SU-DHL-6 (cell line): ENCODE results near the gene MGAT5B.

Source experiments
- H2AFZ ChIP-seq: fragments of 200-600 bp; sonication (generic); 2 replicates; pipeline ENCODE4 v1.6.1; 2014; ENCODE audit warnings: low read depth, mild to moderate bottlenecking, moderate library complexity, mixed read lengths, antibody characterized with exemption, low read length; ENCODE audit not compliant: severe bottlenecking
- H3F3A ChIP-seq: fragments of 200-600 bp; shearing (Covaris generic); 2 replicates; pipeline ENCODE4 v1.6.0; 2016; ENCODE audit warnings: antibody characterized with exemption, mild to moderate bottlenecking; ENCODE audit not compliant: insufficient read depth
- H3K27ac ChIP-seq: fragments of 200-600 bp; sonication (generic); 2 replicates; pipeline ENCODE4 v1.5.1; 2016; ENCODE audit warnings: low read depth, mild to moderate bottlenecking, low read length, moderate library complexity, mixed read lengths
- H3K27me3 ChIP-seq: fragments of 200-600 bp; sonication (generic), shearing (Covaris generic); 2 replicates; pipeline ENCODE4 v1.6.0; 2014; ENCODE audit warnings: mild to moderate bottlenecking, low read length
- H3K36me3 ChIP-seq: fragments of 200-600 bp; sonication (generic); 2 replicates; pipeline ENCODE4 v1.6.1; 2014; ENCODE audit warnings: mild to moderate bottlenecking, low read length, mixed read lengths
- H3K4me2 ChIP-seq: fragments of 300-600, 200-600 bp; shearing (Covaris generic), sonication (generic); 2 replicates; pipeline ENCODE4 v1.6.0; 2014; ENCODE audit warnings: low read length, low read depth, mild to moderate bottlenecking; ENCODE audit not compliant: poor library complexity, severe bottlenecking
- H3K4me3 ChIP-seq: fragments of 200-600 bp; sonication (generic); 2 replicates; pipeline ENCODE4 v1.5.1; 2014; ENCODE audit warnings: antibody characterized with exemption, low read length, mild to moderate bottlenecking, mixed read lengths; ENCODE audit not compliant: insufficient read depth, poor library complexity, severe bottlenecking
- H3K79me2 ChIP-seq: fragments of 200-600 bp; sonication (generic); 2 replicates; pipeline ENCODE4 v1.6.1; 2014; ENCODE audit warnings: mild to moderate bottlenecking, low read length, moderate library complexity; ENCODE audit not compliant: insufficient read depth
- H3K9ac ChIP-seq: fragments of 200-600 bp; sonication (generic); 2 replicates; pipeline ENCODE4 v1.7.0; 2014; ENCODE audit warnings: mild to moderate bottlenecking, low read length
- H3K9me2 ChIP-seq: fragments of 200-600 bp; sonication (generic); replicated peaks from 2 replicates; pipeline ENCODE4 v1.6.1; 2014; ENCODE audit warnings: low read length; ENCODE audit not compliant: insufficient read depth
- H3K9me3 ChIP-seq: fragments of 200-600 bp; sonication (generic); 2 replicates; pipeline ENCODE4 v1.6.1; 2014; ENCODE audit warnings: low read length, mixed read lengths; ENCODE audit not compliant: insufficient read depth
- H4K20me1 ChIP-seq: fragments of 200-600 bp; sonication (generic); 2 replicates; pipeline ENCODE4 v1.6.1; 2014; ENCODE audit warnings: low read depth, mild to moderate bottlenecking, antibody characterized with exemption, low read length, moderate library complexity, mixed read lengths
- CTCF ChIP-seq: fragments of 200-600 bp; sonication (generic); IDR thresholded peaks from one replicate; pipeline ENCODE4 v1.5.1; 2017; ENCODE audit warnings: antibody characterized with exemption, mild to moderate bottlenecking, low read length, moderate library complexity; ENCODE audit not compliant: insufficient read depth, poor library complexity, severe bottlenecking
- EZH2phosphoT487 ChIP-seq: fragments of 200-600 bp; sonication (generic), shearing (Covaris generic); conservative IDR thresholded peaks from 2 replicates; pipeline ENCODE4 v1.6.1; 2018; ENCODE audit warnings: mild to moderate bottlenecking, antibody characterized with exemption, low read length, moderate library complexity, mixed read lengths

The MGAT5B gene

GRCh38 chr17:76911299-76912017 lies 43.3 kb downstream of the MGAT5B start:
- H3F3A ChIP-seq, result no peaks in the 10 kb centered on the region
- no peak overlapping the region for H2AFZ ChIP-seq
- no peak overlapping the region for H3K9ac ChIP-seq
- H3K36me3 ChIP-seq, result no peaks in the 10 kb centered on the region
- no peak overlapping the region for H3K4me3 ChIP-seq
- TF ChIP-seq EZH2phosphoT487, result no peak
- no peak for TF ChIP-seq CTCF
- no peak overlapping the region for H3K4me2 ChIP-seq
- H3K9me3 ChIP-seq, result no peaks in the 10 kb centered on the region
- H3K27ac ChIP-seq, result no peak overlapping the region
- no peaks in the 10 kb centered on the region for H3K79me2 ChIP-seq
- no peaks in the 10 kb centered on the region for H4K20me1 ChIP-seq
- H3K9me2 ChIP-seq, result no peaks in the 10 kb centered on the region
- no peaks in the 10 kb centered on the region; the same call in 1 of the 2 replicates for H3K27me3 ChIP-seq

- H4K20me1 ChIP-seq, result no peaks in the 10 kb centered on the region
- H3K9me2 ChIP-seq, result no peaks in the 10 kb centered on the region
- no peaks in the 10 kb centered on the region; the same call in 1 of the 2 replicates for H3K27me3 ChIP-seq
- H3K27ac ChIP-seq, result no peak overlapping the region
- TF ChIP-seq EZH2phosphoT487 (no peak), CTCF (no peak)
- no peak overlapping the region for H3K4me3 ChIP-seq
- H2AFZ ChIP-seq, result no peak overlapping the region
- H3K9me3 ChIP-seq, result no peaks in the 10 kb centered on the region
- H3K4me2 ChIP-seq, result no peak overlapping the region
- no peaks in the 10 kb centered on the region for H3F3A ChIP-seq
- no peaks in the 10 kb centered on the region for H3K79me2 ChIP-seq
- H3K36me3 ChIP-seq, result no peaks in the 10 kb centered on the region
- no peak overlapping the region for H3K9ac ChIP-seq
Measured at GRCh38 chr17:76912421-76913164, 44.4 kb downstream of the MGAT5B start.

GRCh38 chr17:76914937-76915336 lies 46.7 kb downstream of the MGAT5B start:
- Histone ChIP-seq H3K9me3 (no peaks in the 10 kb centered on the region), H3K4me3 (no peak overlapping the region), H3K9ac (no peak overlapping the region), H3K4me2 (no peak overlapping the region), H3K27ac (no peak overlapping the region), H3K27me3 (no peaks in the 10 kb centered on the region; the same call in 1 of the 2 replicates), H3K79me2 (no peaks in the 10 kb centered on the region), H4K20me1 (no peaks in the 10 kb centered on the region), H3K9me2 (no peaks in the 10 kb centered on the region), H2AFZ (no peak overlapping the region), H3F3A (no peaks in the 10 kb centered on the region), H3K36me3 (no peaks in the 10 kb centered on the region)
- TF ChIP-seq EZH2phosphoT487 (no peak), CTCF (no peak)
